RWPE2 (cell line): ENCODE measurements around the gene EFCC1.

Source experiments
- ATAC-seq: fragments of 200-7000 bp; cut with Tn5 transposase; 3 replicates; pipeline ENCODE4 v1.9.1; 2021; ENCODE audit warnings: low read depth
- DNase-seq: peaks from one replicate; pipeline ENCODE4 v3.0.0-alpha.2; 2020; ENCODE audit warnings: low spot score
- H3K27ac ChIP-seq: fragments of 450-650 bp; 2 replicates; pipeline ENCODE4 v1.5.1; 2017; ENCODE audit warnings: mild to moderate bottlenecking; ENCODE audit not compliant: poor library complexity, severe bottlenecking
- H3K27me3 ChIP-seq: fragments of 250-450 bp; sonication (Bioruptor Pico); 2 replicates; pipeline ENCODE4 v1.5.1; 2021; ENCODE audit warnings: mild to moderate bottlenecking, moderate library complexity; ENCODE audit not compliant: insufficient read depth, poor library complexity, severe bottlenecking
- H3K36me3 ChIP-seq: fragments of 250-450 bp; sonication (Bioruptor Pico); 2 replicates; pipeline ENCODE4 v1.5.1; 2020; ENCODE audit warnings: low read depth, mild to moderate bottlenecking, moderate library complexity
- H3K4me1 ChIP-seq: fragments of 250-450 bp; sonication (Bioruptor Pico); 2 replicates; pipeline ENCODE4 v1.5.1; 2021; ENCODE audit warnings: mild to moderate bottlenecking, moderate library complexity; ENCODE audit not compliant: insufficient read depth, poor library complexity, severe bottlenecking
- H3K4me3 ChIP-seq: fragments of 250-450 bp; sonication (Bioruptor Pico); 2 replicates; pipeline ENCODE4 v1.5.1; 2021; ENCODE audit warnings: mild to moderate bottlenecking, moderate library complexity; ENCODE audit not compliant: severe bottlenecking
- H3K9me3 ChIP-seq: fragments of 250-450 bp; sonication (Bioruptor Pico); 2 replicates; pipeline ENCODE4 v1.5.1; 2021; ENCODE audit warnings: mild to moderate bottlenecking, moderate library complexity; ENCODE audit not compliant: severe bottlenecking
- CTCF ChIP-seq: fragments of 450-650 bp; IDR thresholded peaks from one replicate; pipeline ENCODE4 v1.5.1; 2017; ENCODE audit warnings: mild to moderate bottlenecking, moderate library complexity; ENCODE audit not compliant: poor library complexity, severe bottlenecking

EFCC1 gene

GRCh38 chr3:129061023-129061887 is 60.2 kb downstream of the EFCC1 start:
- H3K27ac ChIP-seq = no peak overlapping the region

GRCh38 chr3:129061888-129062834 is 61.1 kb downstream of the EFCC1 start:
- no peak for DNase-seq
- TF ChIP-seq CTCF = no peak

More at GRCh38 chr3:129061023-129061887, 60.2 kb downstream of the EFCC1 start:
- H3K9me3 ChIP-seq = no peaks in the 10 kb centered on the region
- no peak for TF ChIP-seq CTCF
- DNase-seq (no peak), ATAC-seq (no peak)
- H3K36me3 ChIP-seq = no peaks in the 10 kb centered on the region
- H3K27me3 ChIP-seq = no peaks in the 10 kb centered on the region
- no peak overlapping the region for H3K4me3 ChIP-seq
- no peaks in the 10 kb centered on the region for H3K4me1 ChIP-seq

GRCh38 chr3:129063091-129063640 is 62.1 kb downstream of the EFCC1 start:
- Histone ChIP-seq H3K9me3 (no peaks in the 10 kb centered on the region), H3K27me3 (no peaks in the 10 kb centered on the region), H3K36me3 (no peaks in the 10 kb centered on the region), H3K4me1 (no peaks in the 10 kb centered on the region), H3K4me3 (no peak overlapping the region), H3K27ac (no peak overlapping the region)
- DNase-seq (no peak), ATAC-seq (no peak)
- no peak for TF ChIP-seq CTCF

More at GRCh38 chr3:129061888-129062834, 61.1 kb downstream of the EFCC1 start:
- no peak for ATAC-seq
- Histone ChIP-seq H3K4me3 (no peak overlapping the region), H3K27me3 (no peaks in the 10 kb centered on the region), H3K9me3 (no peaks in the 10 kb centered on the region), H3K36me3 (no peaks in the 10 kb centered on the region), H3K4me1 (no peaks in the 10 kb centered on the region), H3K27ac (no peak overlapping the region)

GRCh38 chr3:129063841-129064482 is 62.9 kb downstream of the EFCC1 start:
- Histone ChIP-seq H3K27me3 (no peaks in the 10 kb centered on the region), H3K27ac (no peak overlapping the region), H3K4me3 (no peak overlapping the region), H3K4me1 (no peaks in the 10 kb centered on the region), H3K36me3 (no peaks in the 10 kb centered on the region), H3K9me3 (no peaks in the 10 kb centered on the region)
- DNase-seq (no peak), ATAC-seq (0 out of 3 replicates have a peak, but pooled peaks have one; percentile 35)
- no peak for TF ChIP-seq CTCF
